Stomach (tissue), 9 donors: Measurements from ENCODE around the gene NTMT2. TPM values are rescaled to one million over a fixed set of nuclear protein-coding genes. Genes with fewer than 3 reads are reported as not detected.

Source experiments
- DNase-seq, 2 donors: peaks; one replicate each; pipeline versions ENCODE4 v3.0.0 to v3.0.0-alpha.2; 2013 to 2019
- H3K27ac ChIP-seq, 5 donors: fragments of 200-600 bp in 4 of 5; sonication (generic) in 4 of 5; one replicate each; pipeline ENCODE4 v1.5.1; 2013 to 2019; ENCODE audit warnings: mild to moderate bottlenecking in 1 of 5, moderate library complexity in 1 of 5
- H3K27me3 ChIP-seq, 3 donors: fragments of 200-600 bp; sonication (generic); one replicate each; pipeline ENCODE4 v1.5.1; 2017 to 2019; ENCODE audit warnings: mixed run types in 1 of 3
- H3K36me3 ChIP-seq, 4 donors: fragments of 200-600 bp; sonication (generic); 1 replicate in 3 of 4; 2 replicates in 1 of 4; pipeline ENCODE4 v1.5.1; 2016 to 2019
- H3K4me1 ChIP-seq, 4 donors: fragments of 200-600 bp; sonication (generic); one replicate each; pipeline ENCODE4 v1.5.1; 2016 to 2019
- H3K4me3 ChIP-seq, 4 donors: fragments of 200-600 bp; sonication (generic) in 3 of 4; one replicate each; pipeline ENCODE4 v1.5.1; 2016 to 2019; ENCODE audit warnings: mild to moderate bottlenecking in 1 of 4
- H3K9me3 ChIP-seq, 4 donors: fragments of 200-600 bp; sonication (generic); one replicate each; pipeline ENCODE4 v1.5.1; 2016 to 2019
- CTCF ChIP-seq, 7 experiments: fragments of 450-650 bp in 4 of 7; fragments of 200-600 bp in 3 of 7; sonication (generic) in 3 of 7; IDR thresholded peaks; one replicate each; pipeline ENCODE4 v1.5.1; 2016 to 2019; ENCODE audit warnings: antibody characterized with exemption in 7 of 7, control low read depth in 2 of 7, mild to moderate bottlenecking in 1 of 7
- EP300 ChIP-seq: sonication (generic); formaldehyde crosslinking; IDR thresholded peaks from one replicate; pipeline ENCODE4 v1.6.1; 2017; ENCODE audit warnings: antibody characterized with exemption
- POLR2A ChIP-seq, 4 donors: fragments of 450-650 bp; IDR thresholded peaks; one replicate each; pipeline ENCODE4 v1.6.1; 2016; ENCODE audit warnings: antibody characterized with exemption in 4 of 4, control low read depth in 2 of 4, mild to moderate bottlenecking in 1 of 4, moderate library complexity in 1 of 4
- POLR2AphosphoS5 ChIP-seq, 3 donors: sonication (generic); formaldehyde crosslinking; IDR thresholded peaks; one replicate each; pipeline ENCODE4 v1.6.1; 2016; ENCODE audit warnings: antibody characterized with exemption in 3 of 3
- WGBS, 5 donors: extraction: QIAGEN DNeasy Blood & Tissue Kit in 3 of 5; methylation state at CpG; one replicate each; pipeline versions ENCODE4 v1.1.5 to v1.1.7; 2013 to 2018; 5-methylcytosine and 5-hydroxymethylcytosine counted together
- intact Hi-C: fragments of 100-400 bp; cut with DNase I; formaldehyde crosslinking; loops from one replicate; pipeline ENCODE4 v1.15.1; 2023; ENCODE audit warnings: low total_unique reads
- polyA plus RNA-seq, 3 donors: library from polyadenylated mRNA; stranded (reverse); fragments of 200-250 nt; gene quantifications; one replicate each; pipeline ENCODE4 v1.2.3, GENCODE V29; 2013
- total RNA-seq, 5 donors: library from RNA; depleted of rRNA; stranded (reverse); fragments of >200 nt; gene quantifications; one replicate each; pipeline versions ENCODE4 v1.1.0 to v1.2.3, GENCODE V29; 2014 to 2016
- donor health status: healthy with polysubstance abuse.
- donor health status: Bipolar disorder and iron deficiency.
- donor health status: healthy.

The NTMT2 gene
- total and polyA plus RNA-seq, 8 donors: not detected

GRCh38 chr1:170209125-170209524 lies 63.4 kb downstream of the NTMT2 start:
- TF ChIP-seq POLR2A (IDR thresholded peaks at IDR 0.05): no peak
- TF ChIP-seq POLR2AphosphoS5 (IDR thresholded peaks at IDR 0.05): no peak
- TF ChIP-seq CTCF (IDR thresholded peaks at IDR 0.05): no peak
- no peak for TF ChIP-seq EP300
- intact Hi-C loops: no loop called here
- Histone ChIP-seq H3K36me3 (no peaks in the 10 kb centered on the region), H3K4me1 (no peaks in the 10 kb centered on the region), H3K27me3 (peaks cover 0 to under 1% (median 0%) of the 10 kb centered on the region in 3 donors), H3K27ac (no peak overlapping the region), H3K9me3 (peaks cover 0 to 7% (median 0%) of the 10 kb centered on the region in 4 donors), H3K4me3 (no peak overlapping the region)
- no peak for DNase-seq

- TF ChIP-seq POLR2AphosphoS5 (IDR thresholded peaks at IDR 0.05) (no peak), EP300 (no peak), CTCF (IDR thresholded peaks at IDR 0.05) (no peak)
- WGBS, 5 donors: 52 to 72% (median 63%) methylated on average over 3 of the region's 3 CpGs
- Histone ChIP-seq H3K27ac (no peak overlapping the region), H3K27me3 (peaks cover 0 to 3% (median 0%) of the 10 kb centered on the region in 3 donors), H3K4me3 (no peak overlapping the region), H3K4me1 (no peaks in the 10 kb centered on the region), H3K9me3 (peaks cover 0 to 7% (median 0%) of the 10 kb centered on the region in 4 donors), H3K36me3 (no peaks in the 10 kb centered on the region)
- intact Hi-C loops: no loop called here
- no peak for DNase-seq
Observed at GRCh38 chr1:170210142-170210541, 64.4 kb downstream of the NTMT2 start.

- no peak overlapping the region for H3K27ac ChIP-seq
- 82 to 91% (median 85%) methylated on average over 6 of the region's 6 CpGs for WGBS, 5 donors
- TF ChIP-seq POLR2AphosphoS5 (IDR thresholded peaks at IDR 0.05) (no peak), POLR2A (IDR thresholded peaks at IDR 0.05) (no peak), CTCF (IDR thresholded peaks at IDR 0.05) (no peak), EP300 (no peak)
- intact Hi-C loops: no loop called here
- no peaks in the 10 kb centered on the region for H3K9me3 ChIP-seq
- DNase-seq: peak in 1 of 2 donors; percentile 29
- H3K36me3 ChIP-seq: no peaks in the 10 kb centered on the region
- peaks cover 0 to 3% (median 0%) of the 10 kb centered on the region in 3 donors for H3K27me3 ChIP-seq
- no peak overlapping the region for H3K4me3 ChIP-seq
- H3K4me1 ChIP-seq: no peaks in the 10 kb centered on the region
Observed at GRCh38 chr1:170213596-170213995, 67.8 kb downstream of the NTMT2 start.

GRCh38 chr1:170214117-170215032 lies 68.6 kb downstream of the NTMT2 start:
- H3K4me1 ChIP-seq: no peaks in the 10 kb centered on the region
- H3K27ac ChIP-seq: no peak overlapping the region
- peaks cover 0 to 3% (median 0%) of the 10 kb centered on the region in 3 donors for H3K27me3 ChIP-seq
- 44 to 65% (median 52%) methylated on average over 10 of the region's 10 CpGs for WGBS, 5 donors
- no peak overlapping the region for H3K4me3 ChIP-seq
- no peaks in the 10 kb centered on the region for H3K36me3 ChIP-seq
- intact Hi-C loops: no loop called here
- H3K9me3 ChIP-seq: no peaks in the 10 kb centered on the region
- TF ChIP-seq CTCF (IDR thresholded peaks at IDR 0.05) (no peak), POLR2A (IDR thresholded peaks at IDR 0.05) (no peak), EP300 (no peak), POLR2AphosphoS5 (IDR thresholded peaks at IDR 0.05) (no peak)
- peak in 1 of 2 donors; percentile 13 for DNase-seq
